HG02852 (cell line): ENCODE results near the gene FSCN2.

Experiments used
- ATAC-seq: cut with Tn5 transposase; IDR thresholded peaks from one replicate; pipeline ENCODE4 v1.9.1; 2021; ENCODE audit warnings: mild to moderate bottlenecking, moderate library complexity; ENCODE audit not compliant: unreplicated experiment

The FSCN2 gene

GRCh38 chr17:81489998-81490992, 37.9 kb upstream of the FSCN2 start:
- no peak for ATAC-seq

- no peak for ATAC-seq
These were observed 37.0 kb upstream of the FSCN2 start for GRCh38 chr17:81491181-81491581.

GRCh38 chr17:81491761-81492160, 36.4 kb upstream of the FSCN2 start:
- no peak for ATAC-seq

GRCh38 chr17:81492202-81492601, 36.0 kb upstream of the FSCN2 start:
- no peak for ATAC-seq

GRCh38 chr17:81492706-81493105, 35.5 kb upstream of the FSCN2 start:
- no peak for ATAC-seq

- ATAC-seq: no peak
These were observed 34.8 kb upstream of the FSCN2 start for GRCh38 chr17:81493198-81494038.

GRCh38 chr17:81494626-81495377, 33.4 kb upstream of the FSCN2 start:
- no peak for ATAC-seq

- ATAC-seq: no peak
These were observed 29.1 kb upstream of the FSCN2 start for GRCh38 chr17:81498953-81499600.

GRCh38 chr17:81499601-81499970, 28.6 kb upstream of the FSCN2 start:
- no peak for ATAC-seq

- no peak for ATAC-seq
These were observed 28.1 kb upstream of the FSCN2 start for GRCh38 chr17:81500047-81500446.

GRCh38 chr17:81502471-81503017, 25.6 kb upstream of the FSCN2 start:
- no peak for ATAC-seq

- no peak for ATAC-seq
These were observed 24.6 kb upstream of the FSCN2 start for GRCh38 chr17:81503619-81504018.

- no peak for ATAC-seq
These were observed 19.5 kb upstream of the FSCN2 start for GRCh38 chr17:81508639-81509206.

GRCh38 chr17:81509207-81509971, 18.8 kb upstream of the FSCN2 start:
- no peak for ATAC-seq

GRCh38 chr17:81509972-81510784, 18.0 kb upstream of the FSCN2 start:
- no peak for ATAC-seq

- no peak for ATAC-seq
These were observed 17.2 kb upstream of the FSCN2 start for GRCh38 chr17:81510785-81511553.

- ATAC-seq: no peak
These were observed 16.7 kb upstream of the FSCN2 start for GRCh38 chr17:81511554-81511803.
